B cell (primary cell): ENCODE results near the gene MYH7. TPM values are rescaled to one million over a fixed set of nuclear protein-coding genes. Genes with fewer than 3 reads are reported as not detected.

Source experiments
- ATAC-seq: fragments of 200-7000 bp; cut with Tn5 transposase; one replicate; pipeline ENCODE4 v1.10.0; 2021; ENCODE audit warnings: low read depth, mild to moderate bottlenecking, moderate number of reproducible peaks, moderate library complexity
- CTCF ChIA-PET: fragments of 350-600 bp; sonication (Branson Sonifier 250); formaldehyde crosslinking; loops from one replicate; lab custom pipeline; 2021; ENCODE audit warnings: antibody characterized with exemption, inconsistent platforms; lab: Charles Lee
- POLR2A ChIA-PET: fragments of 350-600 bp; sonication (Branson Sonifier 250); formaldehyde crosslinking; loops from one replicate; lab custom pipeline; 2021; ENCODE audit warnings: antibody characterized with exemption; lab: Charles Lee
- DNase-seq: peaks from one replicate; pipeline ENCODE4 v3.0.0; 2013
- H2AFZ ChIP-seq: 2 replicates; pipeline ENCODE4 v1.6.1; 2012; ENCODE audit warnings: mild to moderate bottlenecking, low read depth, low read length; ENCODE audit not compliant: insufficient read depth, poor library complexity, severe bottlenecking
- H3K27ac ChIP-seq, 2 donors: 1 replicate in 1 of 2; 2 replicates in 1 of 2; pipeline ENCODE4 v1.5.1; 2012 to 2013; ENCODE audit warnings: low read length in 2 of 2, mild to moderate bottlenecking in 2 of 2, moderate library complexity in 1 of 2
- H3K27me3 ChIP-seq, 4 experiments: fragments of 200-600 bp in 1 of 4; sonication (generic) in 1 of 4; replicated peaks in 1 of 4; 1 replicate in 2 of 4; 2 replicates in 2 of 4; pipeline versions ENCODE4 v1.6.1 to v1.7.0; 2013 to 2016; ENCODE audit warnings: low read length in 3 of 4, mild to moderate bottlenecking in 2 of 4, mixed read lengths in 1 of 4, moderate library complexity in 1 of 4; ENCODE audit not compliant: insufficient read depth in 4 of 4, control insufficient read depth in 3 of 4; ENCODE audit errors: control extremely low read depth in 1 of 4
- H3K36me3 ChIP-seq, 2 experiments: replicated peaks in 1 of 2; 1 replicate in 1 of 2; 2 replicates in 1 of 2; pipeline versions ENCODE4 v1.6.1 to v1.7.1; 2013; ENCODE audit warnings: low read length in 1 of 2; ENCODE audit not compliant: insufficient read depth in 2 of 2, control insufficient read depth in 1 of 2; ENCODE audit errors: control extremely low read depth in 1 of 2, extremely low read depth in 1 of 2
- H3K4me1 ChIP-seq, 2 donors: fragments of 200-600 bp in 1 of 2; sonication (generic) in 1 of 2; 1 replicate in 1 of 2; 2 replicates in 1 of 2; pipeline versions ENCODE4 v1.5.1 to v1.6.1; 2013 to 2017; ENCODE audit warnings: low read length in 2 of 2; ENCODE audit not compliant: control insufficient read depth in 2 of 2, insufficient read depth in 2 of 2
- H3K4me2 ChIP-seq: replicated peaks from 2 replicates; pipeline ENCODE3; 2012; ENCODE audit warnings: mild to moderate bottlenecking, low read depth, low read length; ENCODE audit not compliant: poor library complexity, severe bottlenecking
- H3K4me3 ChIP-seq, 5 experiments: fragments of 200-600 bp in 1 of 5; sonication (generic) in 1 of 5; 1 replicate in 3 of 5; 2 replicates in 2 of 5; pipeline versions ENCODE4 v1.5.1 to v1.7.0; 2011 to 2016; ENCODE audit warnings: low read length in 4 of 5, mild to moderate bottlenecking in 4 of 5, low read depth in 2 of 5, control low read depth in 1 of 5, moderate library complexity in 1 of 5; ENCODE audit not compliant: insufficient read depth in 1 of 5; ENCODE audit errors: control extremely low read depth in 1 of 5, extremely low read depth in 1 of 5
- H3K79me2 ChIP-seq: fragments of 200-600 bp; sonication (generic); one replicate; pipeline ENCODE4 v1.6.0; 2016; ENCODE audit warnings: low read length; ENCODE audit not compliant: control insufficient read depth, insufficient read depth
- H3K9ac ChIP-seq: fragments of 200-600 bp; sonication (generic); 2 replicates; pipeline ENCODE4 v1.6.1; 2017; ENCODE audit warnings: mild to moderate bottlenecking, low read length, moderate library complexity
- H3K9me3 ChIP-seq, 3 donors: one replicate each; pipeline versions ENCODE4 v1.6.1 to v1.7.1; 2013; ENCODE audit warnings: low read length in 2 of 3; ENCODE audit not compliant: control insufficient read depth in 2 of 3, insufficient read depth in 1 of 3; ENCODE audit errors: control extremely low read depth in 1 of 3
- H4K20me1 ChIP-seq: 2 replicates; pipeline ENCODE4 v1.6.0; 2012; ENCODE audit warnings: mild to moderate bottlenecking, low read length; ENCODE audit not compliant: insufficient read depth, control insufficient read depth, poor library complexity, severe bottlenecking
- H3K27ac Mint-ChIP-seq: one replicate; pipeline ENCODE4 v1.8.0; 2021; ENCODE audit warnings: mixed read lengths
- H3K27me3 Mint-ChIP-seq: one replicate; pipeline ENCODE4 v1.8.0; 2021; ENCODE audit warnings: mixed read lengths
- H3K4me1 Mint-ChIP-seq: one replicate; pipeline ENCODE4 v1.8.0; 2021; ENCODE audit warnings: mixed read lengths
- H3K4me3 Mint-ChIP-seq: one replicate; pipeline ENCODE4 v1.8.0; 2021; ENCODE audit warnings: mixed read lengths
- H3K9me3 Mint-ChIP-seq: one replicate; pipeline ENCODE4 v1.8.0; 2022; ENCODE audit warnings: mixed read lengths; ENCODE audit not compliant: insufficient read depth
- EZH2 ChIP-seq: IDR thresholded peaks from 2 replicates; pipeline ENCODE4 v1.6.1; 2012; ENCODE audit warnings: borderline replicate concordance, low read depth, mild to moderate bottlenecking, moderate library complexity, low read length; ENCODE audit not compliant: insufficient read depth, poor library complexity, severe bottlenecking
- WGBS: methylation state at CpG from one replicate; pipeline ENCODE4 v1.1.5; 2013; ENCODE audit warnings: missing lambda C conversion rate; ENCODE audit not compliant: insufficient coverage; 5-methylcytosine and 5-hydroxymethylcytosine counted together
- intact Hi-C: fragments of 100-400 bp; cut with micrococcal nuclease; formaldehyde crosslinking; loops from one replicate; pipeline ENCODE4 v1.10.0; 2022
- polyA plus RNA-seq: library from polyadenylated mRNA; depleted of rRNA; stranded (reverse); fragments of >200 nt; gene quantifications from 2 replicates; pipeline ENCODE4 v1.2.3, GENCODE V29; 2012
- total RNA-seq, 2 donors: library from RNA; stranded (reverse); fragments of 120-200 nt in 1 of 2; gene quantifications; 1 replicate in 1 of 2; 2 replicates in 1 of 2; pipeline versions ENCODE4 v1.2.3 to v1.2.4, GENCODE V29; 2013 to 2022
- TF ChIP-seq, protein P1 (sequence below): fragments of 200-600 bp; IDR thresholded peaks from one replicate; pipeline ENCODE4 v1.8.0; 2022; ENCODE audit warnings: antibody characterized with exemption, mild to moderate bottlenecking

Gene MYH7
- total and polyA plus RNA-seq, 2 donors (not counting 1 experiment from before 2014, with no cell fraction given), result not detected

GRCh38 chr14:23373041-23373440 is 62.4 kb downstream of the MYH7 start:
- H3K4me3 ChIP-seq, result no peak overlapping the region
- peaks cover 0 to 3% (median 2%) of the 10 kb centered on the region in 4 experiments for H3K27me3 ChIP-seq
- Mint-ChIP-seq H3K27ac (no peak overlapping the region), H3K4me3 (no peak overlapping the region), H3K9me3 (no peaks in the 10 kb centered on the region), H3K27me3 (peaks cover 17% of the 10 kb centered on the region), H3K4me1 (no peaks in the 10 kb centered on the region)
- DNase-seq (no peak), ATAC-seq (no peak)
- H3K27ac ChIP-seq, result no peak overlapping the region
- 96% methylated on average over 3 of the region's 3 CpGs for WGBS
- no peaks in the 10 kb centered on the region for H3K9me3 ChIP-seq
- no peak overlapping the region for H3K9ac ChIP-seq
- H3K4me1 ChIP-seq, result no peaks in the 10 kb centered on the region
- no peak for TF ChIP-seq EZH2
- TF ChIP-seq, protein P1, sequence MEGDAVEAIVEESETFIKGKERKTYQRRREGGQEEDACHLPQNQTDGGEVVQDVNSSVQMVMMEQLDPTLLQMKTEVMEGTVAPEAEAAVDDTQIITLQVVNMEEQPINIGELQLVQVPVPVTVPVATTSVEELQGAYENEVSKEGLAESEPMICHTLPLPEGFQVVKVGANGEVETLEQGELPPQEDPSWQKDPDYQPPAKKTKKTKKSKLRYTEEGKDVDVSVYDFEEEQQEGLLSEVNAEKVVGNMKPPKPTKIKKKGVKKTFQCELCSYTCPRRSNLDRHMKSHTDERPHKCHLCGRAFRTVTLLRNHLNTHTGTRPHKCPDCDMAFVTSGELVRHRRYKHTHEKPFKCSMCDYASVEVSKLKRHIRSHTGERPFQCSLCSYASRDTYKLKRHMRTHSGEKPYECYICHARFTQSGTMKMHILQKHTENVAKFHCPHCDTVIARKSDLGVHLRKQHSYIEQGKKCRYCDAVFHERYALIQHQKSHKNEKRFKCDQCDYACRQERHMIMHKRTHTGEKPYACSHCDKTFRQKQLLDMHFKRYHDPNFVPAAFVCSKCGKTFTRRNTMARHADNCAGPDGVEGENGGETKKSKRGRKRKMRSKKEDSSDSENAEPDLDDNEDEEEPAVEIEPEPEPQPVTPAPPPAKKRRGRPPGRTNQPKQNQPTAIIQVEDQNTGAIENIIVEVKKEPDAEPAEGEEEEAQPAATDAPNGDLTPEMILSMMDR, result no peak
- H3K79me2 ChIP-seq, result no peaks in the 10 kb centered on the region
- intact Hi-C loops, result no loop called here
- H4K20me1 ChIP-seq, result no peaks in the 10 kb centered on the region
- ChIA-PET CTCF (interaction anchor here (1.9 kb wide), 1 partner anchor 12 kb away, joined by 4 read pairs; no protein-coding TSS in a partner anchor), POLR2A (no interaction called here)
- no peak overlapping the region for H2AFZ ChIP-seq
- H3K4me2 ChIP-seq, result no peak overlapping the region
- no peaks in the 10 kb centered on the region for H3K36me3 ChIP-seq

DNA sequence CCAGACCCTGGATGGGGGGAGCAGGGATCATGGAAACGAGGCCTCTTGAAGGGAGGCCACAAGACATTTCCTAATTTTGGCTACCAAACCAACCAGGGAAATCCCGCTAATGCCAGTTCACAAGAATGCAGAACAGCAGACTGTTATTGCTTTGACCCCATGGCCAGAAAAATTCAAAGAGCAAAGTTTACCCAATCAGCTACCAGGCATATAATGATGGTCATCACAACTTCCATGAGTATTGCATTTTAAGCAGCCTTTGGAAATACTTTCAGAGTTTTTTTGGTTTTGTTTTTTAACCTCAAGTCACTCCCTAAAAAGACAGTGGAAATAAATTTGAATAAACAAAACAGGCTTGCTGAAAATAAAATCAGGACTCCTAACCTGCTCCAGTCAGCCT is 63.0 kb downstream of the MYH7 start, which contains the start of gene IL25:
TSS of gene IL25 (plus strand) at position 301 of the 400 bp plus-strand sequence.
- Histone ChIP-seq H3K4me3 (no peak within 1 kb of the TSS), H3K27ac (no peak within 1 kb of the TSS), H4K20me1 (no peaks in the 10 kb centered on the region), H3K27me3 (peaks cover 0 to 6% (median 2%) of the 10 kb centered on the region in 4 experiments), H3K79me2 (no peaks in the 10 kb centered on the region), H3K36me3 (no peaks in the 10 kb centered on the region), H3K4me1 (no peaks in the 10 kb centered on the region), H2AFZ (no peak within 1 kb of the TSS), H3K4me2 (no peak within 1 kb of the TSS), H3K9ac (no peak within 1 kb of the TSS), H3K9me3 (no peaks in the 10 kb centered on the region)
- no peak for DNase-seq
- Mint-ChIP-seq H3K9me3 (no peaks in the 10 kb centered on the region), H3K4me3 (no peak within 1 kb of the TSS), H3K4me1 (no peaks in the 10 kb centered on the region), H3K27ac (no peak within 1 kb of the TSS), H3K27me3 (peaks cover 22% of the 10 kb centered on the region)
- CTCF ChIA-PET, result no interaction called here
- no peak for ATAC-seq
- intact Hi-C loops, result no loop called here
- POLR2A ChIA-PET, result no interaction called here
- TF ChIP-seq, protein P1, result no peak
- TF ChIP-seq EZH2, result no peak
- 48% methylated on average over 2 of the region's 2 CpGs for WGBS
